HG03097 (cell line): ENCODE measurements around the gene TBC1D4.
"Not testable (repeated sequence)": the region's sequence is repeated elsewhere in the genome, so short reads cannot be mapped to it uniquely, and the experiment has no call there.

Experiments used
- ATAC-seq: cut with Tn5 transposase; IDR thresholded peaks from one replicate; pipeline ENCODE4 v1.9.1; 2021; ENCODE audit not compliant: unreplicated experiment, low FRiP score

The TBC1D4 gene

GRCh38 chr13:75299913-75300862, 181.8 kb downstream of the TBC1D4 start:
- ATAC-seq: peak; percentile 79

GRCh38 chr13:75299246-75299645, 182.7 kb downstream of the TBC1D4 start:
- ATAC-seq: no peak

- ATAC-seq: no peak
These were observed 185.3 kb downstream of the TBC1D4 start for GRCh38 chr13:75296641-75297040.

GRCh38 chr13:75295201-75295600, 186.8 kb downstream of the TBC1D4 start:
- no peak for ATAC-seq

- ATAC-seq: peak; percentile 68
These were observed 187.9 kb downstream of the TBC1D4 start for GRCh38 chr13:75294110-75294509.

- no peak for ATAC-seq
These were observed 196.7 kb downstream of the TBC1D4 start for GRCh38 chr13:75285310-75285709.

- ATAC-seq: no peak
These were observed 202.1 kb downstream of the TBC1D4 start for GRCh38 chr13:75279834-75280369.

GRCh38 chr13:75273695-75274094, 208.3 kb downstream of the TBC1D4 start:
- not testable (repeated sequence) for ATAC-seq

- no peak for ATAC-seq
These were observed 210.1 kb downstream of the TBC1D4 start for GRCh38 chr13:75271846-75272245.

GRCh38 chr13:75268481-75268880, 213.5 kb downstream of the TBC1D4 start:
- ATAC-seq: not testable (repeated sequence)

- ATAC-seq: no peak
These were observed 217.4 kb downstream of the TBC1D4 start for GRCh38 chr13:75264611-75265010.

GRCh38 chr13:75263741-75264407, 218.1 kb downstream of the TBC1D4 start:
- ATAC-seq: no peak

- ATAC-seq: no peak
These were observed 223.7 kb downstream of the TBC1D4 start for GRCh38 chr13:75258159-75258782.

- no peak for ATAC-seq
These were observed 225.0 kb downstream of the TBC1D4 start for GRCh38 chr13:75256922-75257321.

- ATAC-seq: no peak
These were observed 226.3 kb downstream of the TBC1D4 start for GRCh38 chr13:75255653-75256052.

GRCh38 chr13:75255147-75255546, 226.8 kb downstream of the TBC1D4 start:
- no peak for ATAC-seq

- no peak for ATAC-seq
These were observed 230.8 kb downstream of the TBC1D4 start for GRCh38 chr13:75251188-75251587.

GRCh38 chr13:75250526-75251178, 231.3 kb downstream of the TBC1D4 start:
- ATAC-seq: no peak

GRCh38 chr13:75245578-75245977, 236.4 kb downstream of the TBC1D4 start:
- ATAC-seq: not testable (repeated sequence)

- ATAC-seq: not testable (repeated sequence)
These were observed 241.7 kb downstream of the TBC1D4 start for GRCh38 chr13:75240240-75240639.
